ENCODE results near the gene JMJD6.

The JMJD6 gene

DNA sequence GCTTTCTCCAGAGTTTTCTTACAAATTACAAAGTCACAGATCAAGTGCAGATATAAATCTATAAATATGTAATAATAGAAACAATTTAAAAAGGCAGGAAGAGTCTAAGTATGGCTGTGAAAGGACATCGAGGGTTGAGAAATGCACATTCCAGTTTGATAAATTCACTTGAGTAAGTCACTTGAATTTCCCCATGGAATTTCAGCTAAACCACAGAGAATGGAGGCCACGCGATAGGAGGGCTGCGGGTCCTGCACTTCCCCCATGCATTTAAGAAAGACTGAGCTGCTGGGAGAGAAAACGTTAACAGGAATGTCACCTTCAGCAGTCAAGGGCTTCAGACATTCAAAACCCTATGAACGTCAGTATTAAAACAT, 9.6 kb downstream of the JMJD6 start:
- Histone ChIP-seq H3K79me2 (ENCODE audit: control insufficient read depth, insufficient read depth, low read length) (no peaks in the 10 kb centered on the region), H3K18ac (ENCODE audit: low read length) (no peak overlapping the region), H2BK15ac (replicated peaks; ENCODE audit: low read depth) (no peak overlapping the region), H2BK5ac (ENCODE audit: low read length) (no peak overlapping the region), H3K56ac (ENCODE audit: low read length) (no peak overlapping the region), H3K4me1 (ENCODE audit: control insufficient read depth, low read depth, low read length) (no peaks in the 10 kb centered on the region), H2AK5ac (ENCODE audit: low read length) (no peak overlapping the region), H2BK120ac (ENCODE audit: low read depth, low read length) (no peak overlapping the region), H3K4ac (ENCODE audit: low read depth, low read length) (no peak overlapping the region), H4K5ac (ENCODE audit: low read length) (no peak overlapping the region), H3K23ac (ENCODE audit: low read length) (no peak overlapping the region), H3K4me2 (ENCODE audit: low read length) (no peak overlapping the region), H3K4me3 (ENCODE audit: low read length) (no peak overlapping the region), H3K27ac (ENCODE audit: low read depth, low read length) (no peak overlapping the region), H3K79me1 (ENCODE audit: low read length) (no peaks in the 10 kb centered on the region), H3K27me3 (ENCODE audit: insufficient read depth, low read length, poor library complexity) (no peaks in the 10 kb centered on the region), H3K36me3 (ENCODE audit: control insufficient read depth, insufficient read depth, low read length) (peaks cover 23% of the 10 kb centered on the region), H3K9ac (ENCODE audit: low read length) (no peak overlapping the region), H4K8ac (ENCODE audit: low read depth, low read length) (no peak overlapping the region)
- no CpG with 5 or more reads among the region's 6 CpGs for WGBS (ENCODE audit: extremely low coverage, insufficient coverage, low lambda C conversion rate)
- DNase-seq, result no peak

- H3K23ac ChIP-seq (ENCODE audit: low read length), result no peak overlapping the region
- H3K56ac ChIP-seq (ENCODE audit: low read length), result no peak overlapping the region
- no peaks in the 10 kb centered on the region for H3K79me2 ChIP-seq (ENCODE audit: control insufficient read depth, insufficient read depth, low read length)
- no peak overlapping the region for H3K4ac ChIP-seq (ENCODE audit: low read depth, low read length)
- no CpG with 5 or more reads among the region's 13 CpGs for WGBS (ENCODE audit: extremely low coverage, insufficient coverage, low lambda C conversion rate)
- no peak overlapping the region for H2BK5ac ChIP-seq (ENCODE audit: low read length)
- H3K27me3 ChIP-seq (ENCODE audit: insufficient read depth, low read length, poor library complexity), result no peaks in the 10 kb centered on the region
- H2BK15ac ChIP-seq (replicated peaks; ENCODE audit: low read depth), result no peak overlapping the region
- no peak for DNase-seq
- peaks cover 21% of the 10 kb centered on the region for H3K36me3 ChIP-seq (ENCODE audit: control insufficient read depth, insufficient read depth, low read length)
- no peaks in the 10 kb centered on the region for H3K79me1 ChIP-seq (ENCODE audit: low read length)
- H3K4me1 ChIP-seq (ENCODE audit: control insufficient read depth, low read depth, low read length), result no peaks in the 10 kb centered on the region
- H2BK120ac ChIP-seq (ENCODE audit: low read depth, low read length), result no peak overlapping the region
- H4K8ac ChIP-seq (ENCODE audit: low read depth, low read length), result no peak overlapping the region
- H3K4me2 ChIP-seq (ENCODE audit: low read length), result no peak overlapping the region
- no peak overlapping the region for H3K4me3 ChIP-seq (ENCODE audit: low read length)
- H3K18ac ChIP-seq (ENCODE audit: low read length), result no peak overlapping the region
- H2AK5ac ChIP-seq (ENCODE audit: low read length), result no peak overlapping the region
- no peak overlapping the region for H3K27ac ChIP-seq (ENCODE audit: low read depth, low read length)
- no peak overlapping the region for H4K5ac ChIP-seq (ENCODE audit: low read length)
- H3K9ac ChIP-seq (ENCODE audit: low read length), result no peak overlapping the region
Measured at GRCh38 chr17:76716146-76716838, 10.1 kb downstream of the JMJD6 start.

GRCh38 chr17:76715496-76715830, 10.9 kb downstream of the JMJD6 start:
- no peak overlapping the region for H3K56ac ChIP-seq (ENCODE audit: low read length)
- no CpG with 5 or more reads among the region's 2 CpGs for WGBS (ENCODE audit: extremely low coverage, insufficient coverage, low lambda C conversion rate)
- no peak overlapping the region for H3K4ac ChIP-seq (ENCODE audit: low read depth, low read length)
- H2BK15ac ChIP-seq (replicated peaks; ENCODE audit: low read depth), result no peak overlapping the region
- no peaks in the 10 kb centered on the region for H3K79me2 ChIP-seq (ENCODE audit: control insufficient read depth, insufficient read depth, low read length)
- no peaks in the 10 kb centered on the region for H3K79me1 ChIP-seq (ENCODE audit: low read length)
- no peak overlapping the region for H3K18ac ChIP-seq (ENCODE audit: low read length)
- H3K27me3 ChIP-seq (ENCODE audit: insufficient read depth, low read length, poor library complexity), result no peaks in the 10 kb centered on the region
- H4K5ac ChIP-seq (ENCODE audit: low read length), result no peak overlapping the region
- no peak overlapping the region for H3K23ac ChIP-seq (ENCODE audit: low read length)
- H3K4me2 ChIP-seq (ENCODE audit: low read length), result no peak overlapping the region
- no peak overlapping the region for H2AK5ac ChIP-seq (ENCODE audit: low read length)
- H3K4me3 ChIP-seq (ENCODE audit: low read length), result no peak overlapping the region
- peaks cover 17% of the 10 kb centered on the region for H3K36me3 ChIP-seq (ENCODE audit: control insufficient read depth, insufficient read depth, low read length)
- H4K8ac ChIP-seq (ENCODE audit: low read depth, low read length), result no peak overlapping the region
- H3K9ac ChIP-seq (ENCODE audit: low read length), result no peak overlapping the region
- H3K4me1 ChIP-seq (ENCODE audit: control insufficient read depth, low read depth, low read length), result no peaks in the 10 kb centered on the region
- H2BK120ac ChIP-seq (ENCODE audit: low read depth, low read length), result no peak overlapping the region
- no peak overlapping the region for H3K27ac ChIP-seq (ENCODE audit: low read depth, low read length)
- no peak for DNase-seq
- no peak overlapping the region for H2BK5ac ChIP-seq (ENCODE audit: low read length)

DNA sequence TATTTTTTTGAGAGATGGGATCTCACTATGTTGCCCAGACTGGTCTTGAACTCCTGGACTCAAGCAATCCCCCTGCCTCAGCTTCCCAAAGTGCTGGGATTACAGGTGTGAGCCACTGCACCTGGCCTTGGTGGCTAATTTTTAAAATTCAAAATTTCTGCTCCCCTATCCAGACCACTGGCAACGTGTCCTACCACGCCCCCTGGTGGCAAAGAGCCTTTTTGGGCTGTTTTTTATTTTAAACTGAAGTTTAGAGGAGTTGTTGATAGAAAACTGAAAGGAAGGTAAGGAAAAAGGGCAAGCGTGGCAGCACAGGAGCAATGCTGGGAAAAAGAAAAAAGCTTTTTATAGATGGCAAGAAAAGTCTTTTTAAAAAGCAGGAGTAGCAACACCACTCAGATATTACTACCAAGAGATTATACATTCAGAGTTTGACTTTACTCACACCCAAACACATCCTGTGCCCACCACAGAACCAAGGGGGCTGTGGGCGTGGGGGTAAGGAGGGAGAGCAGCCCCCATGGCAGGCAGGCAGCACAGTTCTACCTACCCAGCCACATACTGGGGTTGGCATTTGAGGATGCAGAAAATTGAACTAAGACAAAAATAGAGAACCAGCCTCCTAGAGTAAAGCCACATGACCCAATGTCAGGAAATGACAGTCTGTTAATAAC, 11.4 kb downstream of the JMJD6 start:
- Histone ChIP-seq H3K79me2 (ENCODE audit: control insufficient read depth, insufficient read depth, low read length) (no peaks in the 10 kb centered on the region), H3K36me3 (ENCODE audit: control insufficient read depth, insufficient read depth, low read length) (peaks cover 12% of the 10 kb centered on the region), H3K27me3 (ENCODE audit: insufficient read depth, low read length, poor library complexity) (no peaks in the 10 kb centered on the region), H2BK5ac (ENCODE audit: low read length) (no peak overlapping the region), H3K4me3 (ENCODE audit: low read length) (no peak overlapping the region), H3K4me2 (ENCODE audit: low read length) (no peak overlapping the region), H4K8ac (ENCODE audit: low read depth, low read length) (no peak overlapping the region), H2BK120ac (ENCODE audit: low read depth, low read length) (no peak overlapping the region), H3K79me1 (ENCODE audit: low read length) (no peaks in the 10 kb centered on the region), H3K9ac (ENCODE audit: low read length) (no peak overlapping the region), H2AK5ac (ENCODE audit: low read length) (no peak overlapping the region), H4K5ac (ENCODE audit: low read length) (no peak overlapping the region), H3K27ac (ENCODE audit: low read depth, low read length) (no peak overlapping the region), H2BK15ac (replicated peaks; ENCODE audit: low read depth) (no peak overlapping the region), H3K4me1 (ENCODE audit: control insufficient read depth, low read depth, low read length) (no peaks in the 10 kb centered on the region), H3K18ac (ENCODE audit: low read length) (no peak overlapping the region), H3K4ac (ENCODE audit: low read depth, low read length) (no peak overlapping the region), H3K56ac (ENCODE audit: low read length) (no peak overlapping the region), H3K23ac (ENCODE audit: low read length) (no peak overlapping the region)
- DNase-seq, result peak; percentile 48
- no CpG with 5 or more reads among the region's 4 CpGs for WGBS (ENCODE audit: extremely low coverage, insufficient coverage, low lambda C conversion rate)

GRCh38 chr17:76714336-76714735, 12.1 kb downstream of the JMJD6 start:
- H3K4me1 ChIP-seq (ENCODE audit: control insufficient read depth, low read depth, low read length), result peaks cover 5% of the 10 kb centered on the region
- H3K56ac ChIP-seq (ENCODE audit: low read length), result no peak overlapping the region
- H2BK120ac ChIP-seq (ENCODE audit: low read depth, low read length), result no peak overlapping the region
- H4K5ac ChIP-seq (ENCODE audit: low read length), result no peak overlapping the region
- no peak overlapping the region for H2BK15ac ChIP-seq (replicated peaks; ENCODE audit: low read depth)
- H4K8ac ChIP-seq (ENCODE audit: low read depth, low read length), result no peak overlapping the region
- H3K79me2 ChIP-seq (ENCODE audit: control insufficient read depth, insufficient read depth, low read length), result no peaks in the 10 kb centered on the region
- H3K4me2 ChIP-seq (ENCODE audit: low read length), result no peak overlapping the region
- no CpG with 5 or more reads among the region's 5 CpGs for WGBS (ENCODE audit: extremely low coverage, insufficient coverage, low lambda C conversion rate)
- H2BK5ac ChIP-seq (ENCODE audit: low read length), result no peak overlapping the region
- peaks cover 11% of the 10 kb centered on the region for H3K36me3 ChIP-seq (ENCODE audit: control insufficient read depth, insufficient read depth, low read length)
- no peak overlapping the region for H3K9ac ChIP-seq (ENCODE audit: low read length)
- no peak overlapping the region for H3K18ac ChIP-seq (ENCODE audit: low read length)
- H3K27me3 ChIP-seq (ENCODE audit: insufficient read depth, low read length, poor library complexity), result peaks cover 3% of the 10 kb centered on the region
- H3K23ac ChIP-seq (ENCODE audit: low read length), result no peak overlapping the region
- no peak for DNase-seq
- no peak overlapping the region for H3K4ac ChIP-seq (ENCODE audit: low read depth, low read length)
- no peak overlapping the region for H3K27ac ChIP-seq (ENCODE audit: low read depth, low read length)
- no peak overlapping the region for H3K4me3 ChIP-seq (ENCODE audit: low read length)
- no peak overlapping the region for H2AK5ac ChIP-seq (ENCODE audit: low read length)
- no peaks in the 10 kb centered on the region for H3K79me1 ChIP-seq (ENCODE audit: low read length)

GRCh38 chr17:76713765-76714164, 12.6 kb downstream of the JMJD6 start:
- no peak overlapping the region for H4K5ac ChIP-seq (ENCODE audit: low read length)
- no peak overlapping the region for H3K56ac ChIP-seq (ENCODE audit: low read length)
- no peak overlapping the region for H3K27ac ChIP-seq (ENCODE audit: low read depth, low read length)
- H3K79me1 ChIP-seq (ENCODE audit: low read length), result no peaks in the 10 kb centered on the region
- H3K36me3 ChIP-seq (ENCODE audit: control insufficient read depth, insufficient read depth, low read length), result peaks cover 10% of the 10 kb centered on the region
- WGBS (ENCODE audit: extremely low coverage, insufficient coverage, low lambda C conversion rate), result no CpG with 5 or more reads among the region's 7 CpGs
- no peak overlapping the region for H3K4ac ChIP-seq (ENCODE audit: low read depth, low read length)
- no peaks in the 10 kb centered on the region for H3K79me2 ChIP-seq (ENCODE audit: control insufficient read depth, insufficient read depth, low read length)
- DNase-seq, result no peak
- H3K4me2 ChIP-seq (ENCODE audit: low read length), result no peak overlapping the region
- H4K8ac ChIP-seq (ENCODE audit: low read depth, low read length), result no peak overlapping the region
- no peak overlapping the region for H3K9ac ChIP-seq (ENCODE audit: low read length)
- H3K18ac ChIP-seq (ENCODE audit: low read length), result no peak overlapping the region
- H3K4me1 ChIP-seq (ENCODE audit: control insufficient read depth, low read depth, low read length), result peaks cover 5% of the 10 kb centered on the region
- no peak overlapping the region for H2BK120ac ChIP-seq (ENCODE audit: low read depth, low read length)
- peaks cover 3% of the 10 kb centered on the region for H3K27me3 ChIP-seq (ENCODE audit: insufficient read depth, low read length, poor library complexity)
- no peak overlapping the region for H2BK15ac ChIP-seq (replicated peaks; ENCODE audit: low read depth)
- no peak overlapping the region for H2AK5ac ChIP-seq (ENCODE audit: low read length)
- H3K4me3 ChIP-seq (ENCODE audit: low read length), result no peak overlapping the region
- no peak overlapping the region for H2BK5ac ChIP-seq (ENCODE audit: low read length)
- no peak overlapping the region for H3K23ac ChIP-seq (ENCODE audit: low read length)

Measured in mesendoderm (in vitro differentiated cells).